Fibroblast of lung (primary cell): ENCODE data around the gene PROM2. TPM values are rescaled to one million over a fixed set of nuclear protein-coding genes. Genes with fewer than 3 reads are reported as not detected.

Experiments used
- DNase-seq, 2 donors: peaks; one replicate each; pipeline versions ENCODE4 v3.0.0 to v3.0.0-alpha.2; 2010; ENCODE audit warnings: low read depth in 2 of 2
- H2AFZ ChIP-seq: 2 replicates; pipeline ENCODE4 v1.5.1; 2012; ENCODE audit warnings: low read length, control low read depth, inconsistent platforms
- H3K27ac ChIP-seq: 2 replicates; pipeline ENCODE4 v1.5.1; 2011; ENCODE audit warnings: low read length, control low read depth; ENCODE audit not compliant: insufficient read depth
- H3K27me3 ChIP-seq: 2 replicates; pipeline ENCODE4 v1.5.1; 2011; ENCODE audit warnings: mild to moderate bottlenecking, low read length; ENCODE audit not compliant: control insufficient read depth, insufficient read depth
- H3K36me3 ChIP-seq: 2 replicates; pipeline ENCODE4 v1.5.1; 2011; ENCODE audit warnings: low read length; ENCODE audit not compliant: control insufficient read depth, insufficient read depth
- H3K4me1 ChIP-seq: 2 replicates; pipeline ENCODE4 v1.5.1; 2011; ENCODE audit warnings: low read length; ENCODE audit not compliant: control insufficient read depth, insufficient read depth; ENCODE audit errors: extremely low read depth
- H3K4me2 ChIP-seq: 2 replicates; pipeline ENCODE4 v1.5.1; 2011; ENCODE audit warnings: low read length, control low read depth; ENCODE audit not compliant: insufficient read depth; ENCODE audit errors: extremely low read depth
- H3K4me3 ChIP-seq, 4 experiments: fragments of 200-600 bp in 1 of 4; sonication (generic) in 1 of 4; replicated peaks in 1 of 4; 2 replicates each; pipeline ENCODE4 v1.5.1; 2011 to 2016; ENCODE audit warnings: low read length in 4 of 4, low read depth in 3 of 4, mild to moderate bottlenecking in 3 of 4, control low read depth in 2 of 4, inconsistent platforms in 1 of 4, mixed read lengths in 1 of 4; ENCODE audit not compliant: insufficient read depth in 1 of 4; ENCODE audit errors: control extremely low read depth in 1 of 4
- H3K79me2 ChIP-seq: 2 replicates; pipeline ENCODE4 v1.5.1; 2012; ENCODE audit warnings: mild to moderate bottlenecking, low read length, inconsistent platforms; ENCODE audit not compliant: control insufficient read depth, insufficient read depth
- H3K9ac ChIP-seq: 2 replicates; pipeline ENCODE4 v1.5.1; 2011; ENCODE audit warnings: mild to moderate bottlenecking, low read length, control low read depth; ENCODE audit not compliant: insufficient read depth
- H3K9me3 ChIP-seq: 2 replicates; pipeline ENCODE4 v1.5.1; 2012; ENCODE audit warnings: low read depth, low read length; ENCODE audit not compliant: control insufficient read depth, insufficient read depth
- H4K20me1 ChIP-seq: 2 replicates; pipeline ENCODE4 v1.5.1; 2011; ENCODE audit warnings: low read length; ENCODE audit not compliant: control insufficient read depth, insufficient read depth; ENCODE audit errors: extremely low read depth
- EZH2 ChIP-seq: IDR thresholded peaks from 2 replicates; pipeline ENCODE4 v1.5.1; 2012; ENCODE audit warnings: low read length, control low read depth, mild to moderate bottlenecking; ENCODE audit errors: missing control alignments
- polyA plus RNA-seq, 2 donors: library from polyadenylated mRNA; depleted of rRNA in 1 of 2; stranded (reverse) in 1 of 2; unstranded in 1 of 2; fragments of >200 nt; gene quantifications; 2 replicates each; pipeline ENCODE4 v1.2.1, GENCODE V29; 2011 to 2012; ENCODE audit warnings: missing spikeins in 1 of 2
- total RNA-seq: library from RNA; depleted of rRNA; stranded (reverse); fragments of >200 nt; gene quantifications from 2 replicates; pipeline ENCODE4 v1.2.1, GENCODE V29; 2014
- TF ChIP-seq, protein P1 (sequence below), 2 donors: IDR thresholded peaks in 1 of 2; conservative IDR thresholded peaks in 1 of 2; 1 replicate in 1 of 2; 2 replicates in 1 of 2; pipeline ENCODE4 v1.5.1; 2011 to 2012; ENCODE audit warnings: low read length in 2 of 2, control low read depth in 1 of 2, inconsistent platforms in 1 of 2, low read depth in 1 of 2, mild to moderate bottlenecking in 1 of 2

The PROM2 gene
- total and polyA plus RNA-seq, 2 donors (not counting 1 experiment from before 2014, with no cell fraction given), result 0.05 to 0.33 TPM

DNA sequence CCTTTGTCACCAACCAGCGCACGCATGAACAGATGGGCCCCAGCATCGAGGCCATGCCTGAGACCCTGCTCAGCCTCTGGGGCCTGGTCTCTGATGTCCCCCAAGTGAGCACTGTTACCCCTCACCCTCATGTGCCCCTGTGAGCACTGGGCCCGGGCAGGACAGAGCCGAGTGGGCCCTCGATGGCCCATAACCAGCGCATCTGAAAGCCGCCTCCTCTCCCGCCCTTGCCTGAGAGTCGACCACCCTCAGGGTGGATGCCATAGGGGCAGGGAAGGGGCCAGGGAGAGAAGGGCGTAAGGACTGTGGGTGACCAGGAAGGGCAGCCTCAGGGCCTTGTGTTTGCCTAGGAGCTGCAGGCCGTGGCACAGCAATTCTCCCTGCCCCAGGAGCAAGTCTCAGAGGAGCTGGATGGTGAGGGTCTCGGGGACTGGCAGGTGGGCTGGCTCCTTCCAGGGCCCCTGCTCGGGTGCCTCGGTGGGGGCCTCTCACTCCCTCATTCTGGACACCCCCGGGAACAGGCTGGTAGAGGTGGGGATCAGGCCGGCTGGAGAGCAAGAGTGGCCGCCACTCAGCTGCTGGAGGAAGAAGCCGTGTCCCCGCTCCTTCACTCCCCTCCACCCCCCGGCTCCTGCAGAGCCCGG, 2.1 kb downstream of the PROM2 start:
- Histone ChIP-seq H3K9ac (no peak overlapping the region), H3K4me1 (no peaks in the 10 kb centered on the region), H3K9me3 (no peaks in the 10 kb centered on the region), H3K79me2 (no peaks in the 10 kb centered on the region), H3K4me2 (no peak overlapping the region), H3K36me3 (no peaks in the 10 kb centered on the region), H3K4me3 (no peak overlapping the region), H3K27me3 (no peaks in the 10 kb centered on the region), H4K20me1 (no peaks in the 10 kb centered on the region), H3K27ac (no peak overlapping the region), H2AFZ (no peak overlapping the region)
- no peak for DNase-seq
- TF ChIP-seq EZH2, result no peak
- TF ChIP-seq, protein P1, sequence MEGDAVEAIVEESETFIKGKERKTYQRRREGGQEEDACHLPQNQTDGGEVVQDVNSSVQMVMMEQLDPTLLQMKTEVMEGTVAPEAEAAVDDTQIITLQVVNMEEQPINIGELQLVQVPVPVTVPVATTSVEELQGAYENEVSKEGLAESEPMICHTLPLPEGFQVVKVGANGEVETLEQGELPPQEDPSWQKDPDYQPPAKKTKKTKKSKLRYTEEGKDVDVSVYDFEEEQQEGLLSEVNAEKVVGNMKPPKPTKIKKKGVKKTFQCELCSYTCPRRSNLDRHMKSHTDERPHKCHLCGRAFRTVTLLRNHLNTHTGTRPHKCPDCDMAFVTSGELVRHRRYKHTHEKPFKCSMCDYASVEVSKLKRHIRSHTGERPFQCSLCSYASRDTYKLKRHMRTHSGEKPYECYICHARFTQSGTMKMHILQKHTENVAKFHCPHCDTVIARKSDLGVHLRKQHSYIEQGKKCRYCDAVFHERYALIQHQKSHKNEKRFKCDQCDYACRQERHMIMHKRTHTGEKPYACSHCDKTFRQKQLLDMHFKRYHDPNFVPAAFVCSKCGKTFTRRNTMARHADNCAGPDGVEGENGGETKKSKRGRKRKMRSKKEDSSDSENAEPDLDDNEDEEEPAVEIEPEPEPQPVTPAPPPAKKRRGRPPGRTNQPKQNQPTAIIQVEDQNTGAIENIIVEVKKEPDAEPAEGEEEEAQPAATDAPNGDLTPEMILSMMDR (conservative IDR thresholded peaks at IDR 0.05 in 1 of 2, IDR thresholded peaks at IDR 0.05 in 1 of 2; ENCODE audit: low read depth in 1 of 2, low read length in 2 of 2), result no peak

DNA sequence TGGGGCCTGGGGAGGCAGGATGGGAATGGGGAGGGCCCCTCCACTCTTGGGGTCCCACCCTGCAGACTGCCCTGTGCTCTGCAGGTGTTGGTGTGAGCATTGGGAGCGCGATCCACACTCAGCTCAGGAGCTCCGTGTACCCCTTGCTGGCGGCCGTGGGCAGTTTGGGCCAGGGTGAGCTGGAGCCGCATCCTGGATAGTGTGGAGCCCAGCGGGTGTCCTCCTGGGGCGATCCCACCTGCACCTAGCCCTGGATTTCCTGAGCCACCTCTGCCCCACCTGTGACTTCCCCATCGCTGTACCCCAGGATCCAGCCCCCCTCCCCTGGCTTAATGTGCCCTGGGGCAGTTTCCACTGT, 2.6 kb downstream of the PROM2 start:
- no peaks in the 10 kb centered on the region for H3K79me2 ChIP-seq
- H3K4me1 ChIP-seq, result no peaks in the 10 kb centered on the region
- H3K27me3 ChIP-seq, result no peaks in the 10 kb centered on the region
- H3K9ac ChIP-seq, result no peak overlapping the region
- H3K36me3 ChIP-seq, result no peaks in the 10 kb centered on the region
- TF ChIP-seq EZH2, result no peak
- TF ChIP-seq, protein P1 (conservative IDR thresholded peaks at IDR 0.05 in 1 of 2, IDR thresholded peaks at IDR 0.05 in 1 of 2; ENCODE audit: low read depth in 1 of 2, low read length in 2 of 2), result no peak
- no peak overlapping the region for H3K4me3 ChIP-seq
- no peak overlapping the region for H2AFZ ChIP-seq
- no peak for DNase-seq
- no peaks in the 10 kb centered on the region for H3K9me3 ChIP-seq
- no peak overlapping the region for H3K27ac ChIP-seq
- H3K4me2 ChIP-seq, result no peak overlapping the region
- no peaks in the 10 kb centered on the region for H4K20me1 ChIP-seq

DNA sequence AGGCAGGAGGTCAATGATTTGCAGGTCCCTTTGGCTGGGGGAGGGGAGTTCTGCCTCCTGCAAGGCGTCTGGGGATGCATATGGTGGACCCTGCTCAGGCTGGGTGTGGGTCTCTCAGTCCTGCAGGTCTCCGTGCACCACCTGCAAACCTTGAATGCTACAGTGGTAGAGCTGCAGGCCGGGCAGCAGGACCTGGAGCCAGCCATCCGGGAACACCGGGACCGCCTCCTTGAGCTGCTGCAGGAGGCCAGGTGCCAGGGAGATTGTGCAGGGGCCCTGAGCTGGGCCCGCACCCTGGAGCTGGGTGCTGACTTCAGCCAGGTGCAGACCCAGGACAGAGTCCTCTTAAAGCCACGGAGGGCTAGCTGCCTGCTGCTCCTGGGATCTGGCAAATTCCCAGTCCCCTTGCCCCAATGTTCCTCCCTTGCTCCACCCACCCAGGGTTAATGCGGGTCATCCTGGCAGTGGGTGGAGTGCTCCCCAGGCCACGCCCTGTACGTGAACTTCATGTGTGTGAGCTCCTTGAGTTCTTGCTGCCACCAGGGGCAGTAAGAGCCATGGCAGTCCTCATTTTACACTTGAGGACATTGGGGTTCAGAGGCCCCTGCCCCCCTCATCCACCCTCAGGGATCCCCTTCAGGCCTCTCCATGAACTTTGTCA, 3.1 kb downstream of the PROM2 start:
- no peak for DNase-seq
- no peaks in the 10 kb centered on the region for H3K36me3 ChIP-seq
- H3K4me2 ChIP-seq, result no peak overlapping the region
- H3K27me3 ChIP-seq, result no peaks in the 10 kb centered on the region
- H3K4me3 ChIP-seq, result no peak overlapping the region
- H3K9me3 ChIP-seq, result no peaks in the 10 kb centered on the region
- no peaks in the 10 kb centered on the region for H3K4me1 ChIP-seq
- H4K20me1 ChIP-seq, result no peaks in the 10 kb centered on the region
- H3K27ac ChIP-seq, result no peak overlapping the region
- no peaks in the 10 kb centered on the region for H3K79me2 ChIP-seq
- no peak for TF ChIP-seq EZH2
- TF ChIP-seq, protein P1 (conservative IDR thresholded peaks at IDR 0.05 in 1 of 2, IDR thresholded peaks at IDR 0.05 in 1 of 2; ENCODE audit: low read depth in 1 of 2, low read length in 2 of 2), result no peak
- no peak overlapping the region for H3K9ac ChIP-seq
- no peak overlapping the region for H2AFZ ChIP-seq
